ENCODE measurements around the gene SYNRG.

The SYNRG gene

GRCh38 chr17:37598145-37598544, 11.1 kb downstream of the SYNRG start:
- no peak for DNase-seq (ENCODE audit: low read depth in 2 of 2)

GRCh38 chr17:37592291-37592690, 16.9 kb downstream of the SYNRG start:
- no peak for DNase-seq (ENCODE audit: low read depth in 2 of 2)

- DNase-seq (ENCODE audit: low read depth in 2 of 2): no peak
These were observed 24.2 kb downstream of the SYNRG start for GRCh38 chr17:37585066-37585465.

GRCh38 chr17:37576281-37576680, 32.9 kb downstream of the SYNRG start:
- no peak for DNase-seq (ENCODE audit: low read depth in 2 of 2)

- no peak for DNase-seq (ENCODE audit: low read depth in 2 of 2)
These were observed 34.8 kb downstream of the SYNRG start for GRCh38 chr17:37574427-37574826.

- DNase-seq (ENCODE audit: low read depth in 2 of 2): no peak
These were observed 37.5 kb downstream of the SYNRG start for GRCh38 chr17:37571674-37572073.

GRCh38 chr17:37570527-37571093, 38.6 kb downstream of the SYNRG start:
- peak; percentile 9 to 12 for DNase-seq (ENCODE audit: low read depth in 2 of 2)

GRCh38 chr17:37568350-37569053, 40.7 kb downstream of the SYNRG start:
- DNase-seq (ENCODE audit: low read depth in 2 of 2): no peak

GRCh38 chr17:37567538-37567937, 41.7 kb downstream of the SYNRG start:
- no peak for DNase-seq (ENCODE audit: low read depth in 2 of 2)

GRCh38 chr17:37567137-37567536, 42.1 kb downstream of the SYNRG start:
- no peak for DNase-seq (ENCODE audit: low read depth in 2 of 2)

GRCh38 chr17:37564252-37564651, 45.0 kb downstream of the SYNRG start:
- DNase-seq (ENCODE audit: low read depth in 2 of 2): no peak

GRCh38 chr17:37562016-37562745, 47.0 kb downstream of the SYNRG start:
- no peak for DNase-seq (ENCODE audit: low read depth in 2 of 2)

- no peak for DNase-seq (ENCODE audit: low read depth in 2 of 2)
These were observed 50.9 kb downstream of the SYNRG start for GRCh38 chr17:37558299-37558698.

- DNase-seq (ENCODE audit: low read depth in 2 of 2): no peak
These were observed 51.7 kb downstream of the SYNRG start for GRCh38 chr17:37557482-37557881.

GRCh38 chr17:37555386-37555785, 53.8 kb downstream of the SYNRG start:
- DNase-seq (ENCODE audit: low read depth in 2 of 2): no peak

GRCh38 chr17:37553401-37553966, 55.7 kb downstream of the SYNRG start:
- no peak for DNase-seq (ENCODE audit: low read depth in 2 of 2)

GRCh38 chr17:37551788-37552187, 57.4 kb downstream of the SYNRG start:
- no peak for DNase-seq (ENCODE audit: low read depth in 2 of 2)

GRCh38 chr17:37547986-37548385, 61.2 kb downstream of the SYNRG start:
- no peak for DNase-seq (ENCODE audit: low read depth in 2 of 2)

- no peak for DNase-seq (ENCODE audit: low read depth in 2 of 2)
These were observed 62.9 kb downstream of the SYNRG start for GRCh38 chr17:37546302-37546701.

- DNase-seq (ENCODE audit: low read depth in 2 of 2): no peak
These were observed 63.7 kb downstream of the SYNRG start for GRCh38 chr17:37545486-37545885.

GRCh38 chr17:37543637-37544052, 65.6 kb downstream of the SYNRG start:
- no peak for DNase-seq (ENCODE audit: low read depth in 2 of 2)

GRCh38 chr17:37541880-37542660, 67.1 kb downstream of the SYNRG start:
- no peak for DNase-seq (ENCODE audit: low read depth in 2 of 2)

All from stimulated activated CD4-positive, alpha-beta T cell treated with anti-CD3 and anti-CD28 coated beads, Interleukin-4, amount 100 ng/mL, for 48 hours (primary cell).